ENCODE results near the gene CNIH3.

The CNIH3 gene

GRCh38 chr1:224769452-224770335 is 153.6 kb downstream of the CNIH3 start:
- no peak for DNase-seq

GRCh38 chr1:224770336-224770693 is 154.2 kb downstream of the CNIH3 start:
- DNase-seq = no peak

GRCh38 chr1:224773646-224774045 is 157.5 kb downstream of the CNIH3 start:
- DNase-seq = no peak

- no peak for DNase-seq
These were observed 158.3 kb downstream of the CNIH3 start for GRCh38 chr1:224774378-224774777.

GRCh38 chr1:224777180-224777579 is 161.1 kb downstream of the CNIH3 start:
- DNase-seq = no peak

- DNase-seq = no peak
These were observed 163.4 kb downstream of the CNIH3 start for GRCh38 chr1:224779536-224779935.

GRCh38 chr1:224780736-224781135 is 164.6 kb downstream of the CNIH3 start:
- no peak for DNase-seq

GRCh38 chr1:224781800-224782199 is 165.7 kb downstream of the CNIH3 start:
- DNase-seq = no peak

GRCh38 chr1:224782281-224783000 is 166.3 kb downstream of the CNIH3 start:
- no peak for DNase-seq

- DNase-seq = no peak
These were observed 167.0 kb downstream of the CNIH3 start for GRCh38 chr1:224783006-224783651.

- no peak for DNase-seq
These were observed 168.3 kb downstream of the CNIH3 start for GRCh38 chr1:224784265-224785039.

GRCh38 chr1:224785040-224785328 is 168.9 kb downstream of the CNIH3 start:
- no peak for DNase-seq

- DNase-seq = no peak
These were observed 169.5 kb downstream of the CNIH3 start for GRCh38 chr1:224785622-224786021.

- no peak for DNase-seq
These were observed 170.6 kb downstream of the CNIH3 start for GRCh38 chr1:224786533-224787250.

- DNase-seq = no peak
These were observed 173.2 kb downstream of the CNIH3 start for GRCh38 chr1:224789311-224789710.
